Measurements from ENCODE around the gene RPF1.

DNA sequence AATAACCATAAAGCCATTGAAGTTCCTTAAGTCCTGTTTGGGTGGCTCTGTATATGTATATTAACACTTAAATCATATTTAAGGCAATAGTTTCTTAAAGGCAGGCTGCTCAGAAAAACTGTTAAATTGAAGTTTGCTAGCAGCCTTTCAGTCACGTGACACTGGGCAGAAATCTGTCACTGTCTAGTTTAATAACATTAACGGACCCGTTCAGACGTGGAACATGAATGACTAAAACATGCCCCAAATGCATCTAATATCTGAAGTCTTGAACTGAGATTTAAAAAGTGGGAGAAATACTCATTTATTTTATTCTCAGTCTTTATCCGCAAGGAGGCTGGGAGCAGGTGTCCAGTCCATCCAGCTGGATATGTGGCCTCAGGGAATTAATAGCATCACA lies 23.9 kb downstream of the RPF1 start:
- TF ChIP-seq, protein P1, sequence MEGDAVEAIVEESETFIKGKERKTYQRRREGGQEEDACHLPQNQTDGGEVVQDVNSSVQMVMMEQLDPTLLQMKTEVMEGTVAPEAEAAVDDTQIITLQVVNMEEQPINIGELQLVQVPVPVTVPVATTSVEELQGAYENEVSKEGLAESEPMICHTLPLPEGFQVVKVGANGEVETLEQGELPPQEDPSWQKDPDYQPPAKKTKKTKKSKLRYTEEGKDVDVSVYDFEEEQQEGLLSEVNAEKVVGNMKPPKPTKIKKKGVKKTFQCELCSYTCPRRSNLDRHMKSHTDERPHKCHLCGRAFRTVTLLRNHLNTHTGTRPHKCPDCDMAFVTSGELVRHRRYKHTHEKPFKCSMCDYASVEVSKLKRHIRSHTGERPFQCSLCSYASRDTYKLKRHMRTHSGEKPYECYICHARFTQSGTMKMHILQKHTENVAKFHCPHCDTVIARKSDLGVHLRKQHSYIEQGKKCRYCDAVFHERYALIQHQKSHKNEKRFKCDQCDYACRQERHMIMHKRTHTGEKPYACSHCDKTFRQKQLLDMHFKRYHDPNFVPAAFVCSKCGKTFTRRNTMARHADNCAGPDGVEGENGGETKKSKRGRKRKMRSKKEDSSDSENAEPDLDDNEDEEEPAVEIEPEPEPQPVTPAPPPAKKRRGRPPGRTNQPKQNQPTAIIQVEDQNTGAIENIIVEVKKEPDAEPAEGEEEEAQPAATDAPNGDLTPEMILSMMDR (conservative IDR thresholded peaks at IDR 0.05): no peak
- no peak for TF ChIP-seq EZH2 (IDR thresholded peaks at IDR 0.05; ENCODE audit: low read depth)
